PFSK-1 (cell line): ENCODE measurements around the gene GUCY2C.

Source experiments
- FOXP2 ChIP-seq: optimal IDR thresholded peaks from 2 replicates; pipeline ENCODE3; 2011; ENCODE audit warnings: borderline replicate concordance, control low read depth, inconsistent platforms; ENCODE audit not compliant: insufficient read depth; ENCODE audit errors: extremely low read length, extremely low read depth
- POLR2AphosphoS5 ChIP-seq: IDR thresholded peaks from 2 replicates; pipeline ENCODE4 v1.6.1; 2012; ENCODE audit warnings: low read depth, mild to moderate bottlenecking, control low read depth, low read length, moderate library complexity
- SIN3A ChIP-seq: IDR thresholded peaks from 2 replicates; pipeline ENCODE4 v1.6.1; 2012; ENCODE audit warnings: mild to moderate bottlenecking, low read length, moderate library complexity, borderline replicate concordance; ENCODE audit not compliant: insufficient read depth
- TAF1 ChIP-seq: IDR thresholded peaks from 2 replicates; pipeline ENCODE4 v1.6.1; 2012; ENCODE audit warnings: low read length, control low read depth, borderline replicate concordance; ENCODE audit not compliant: insufficient read depth
- TF ChIP-seq, protein P1 (sequence below), 2 experiments: IDR thresholded peaks; 2 replicates each; pipeline versions ENCODE4 v1.6.1 to v1.8.0; 2011 to 2012; ENCODE audit warnings: low read depth in 2 of 2, low read length in 2 of 2, control low read depth in 1 of 2, inconsistent platforms in 1 of 2, mild to moderate bottlenecking in 1 of 2, moderate library complexity in 1 of 2; ENCODE audit not compliant: insufficient read depth in 1 of 2

The GUCY2C gene

DNA sequence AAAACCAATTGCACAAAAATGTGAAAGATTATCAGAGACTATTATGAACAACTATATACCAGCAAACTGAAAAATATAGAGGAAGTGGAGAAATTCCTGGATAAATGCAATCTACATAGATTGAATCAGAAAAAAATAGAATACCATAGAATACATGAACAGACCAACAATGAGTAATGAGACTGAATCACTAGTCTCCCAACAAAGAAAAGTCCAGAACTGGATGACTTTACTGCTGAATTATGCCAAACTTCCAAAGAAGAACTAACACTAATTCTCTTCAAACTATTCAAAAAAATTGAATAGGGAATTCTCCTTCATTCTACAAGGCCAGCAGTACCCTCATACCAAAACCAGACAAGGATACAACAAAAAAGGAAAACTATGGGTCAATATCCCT, 60.6 kb downstream of the GUCY2C start:
- TF ChIP-seq TAF1 (no peak), FOXP2 (no peak), POLR2AphosphoS5 (no peak), SIN3A (no peak)
- TF ChIP-seq, protein P1, sequence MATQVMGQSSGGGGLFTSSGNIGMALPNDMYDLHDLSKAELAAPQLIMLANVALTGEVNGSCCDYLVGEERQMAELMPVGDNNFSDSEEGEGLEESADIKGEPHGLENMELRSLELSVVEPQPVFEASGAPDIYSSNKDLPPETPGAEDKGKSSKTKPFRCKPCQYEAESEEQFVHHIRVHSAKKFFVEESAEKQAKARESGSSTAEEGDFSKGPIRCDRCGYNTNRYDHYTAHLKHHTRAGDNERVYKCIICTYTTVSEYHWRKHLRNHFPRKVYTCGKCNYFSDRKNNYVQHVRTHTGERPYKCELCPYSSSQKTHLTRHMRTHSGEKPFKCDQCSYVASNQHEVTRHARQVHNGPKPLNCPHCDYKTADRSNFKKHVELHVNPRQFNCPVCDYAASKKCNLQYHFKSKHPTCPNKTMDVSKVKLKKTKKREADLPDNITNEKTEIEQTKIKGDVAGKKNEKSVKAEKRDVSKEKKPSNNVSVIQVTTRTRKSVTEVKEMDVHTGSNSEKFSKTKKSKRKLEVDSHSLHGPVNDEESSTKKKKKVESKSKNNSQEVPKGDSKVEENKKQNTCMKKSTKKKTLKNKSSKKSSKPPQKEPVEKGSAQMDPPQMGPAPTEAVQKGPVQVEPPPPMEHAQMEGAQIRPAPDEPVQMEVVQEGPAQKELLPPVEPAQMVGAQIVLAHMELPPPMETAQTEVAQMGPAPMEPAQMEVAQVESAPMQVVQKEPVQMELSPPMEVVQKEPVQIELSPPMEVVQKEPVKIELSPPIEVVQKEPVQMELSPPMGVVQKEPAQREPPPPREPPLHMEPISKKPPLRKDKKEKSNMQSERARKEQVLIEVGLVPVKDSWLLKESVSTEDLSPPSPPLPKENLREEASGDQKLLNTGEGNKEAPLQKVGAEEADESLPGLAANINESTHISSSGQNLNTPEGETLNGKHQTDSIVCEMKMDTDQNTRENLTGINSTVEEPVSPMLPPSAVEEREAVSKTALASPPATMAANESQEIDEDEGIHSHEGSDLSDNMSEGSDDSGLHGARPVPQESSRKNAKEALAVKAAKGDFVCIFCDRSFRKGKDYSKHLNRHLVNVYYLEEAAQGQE (IDR thresholded peaks at IDR 0.05; ENCODE audit: insufficient read depth in 1 of 2, low read depth in 2 of 2, low read length in 2 of 2): no peak

DNA sequence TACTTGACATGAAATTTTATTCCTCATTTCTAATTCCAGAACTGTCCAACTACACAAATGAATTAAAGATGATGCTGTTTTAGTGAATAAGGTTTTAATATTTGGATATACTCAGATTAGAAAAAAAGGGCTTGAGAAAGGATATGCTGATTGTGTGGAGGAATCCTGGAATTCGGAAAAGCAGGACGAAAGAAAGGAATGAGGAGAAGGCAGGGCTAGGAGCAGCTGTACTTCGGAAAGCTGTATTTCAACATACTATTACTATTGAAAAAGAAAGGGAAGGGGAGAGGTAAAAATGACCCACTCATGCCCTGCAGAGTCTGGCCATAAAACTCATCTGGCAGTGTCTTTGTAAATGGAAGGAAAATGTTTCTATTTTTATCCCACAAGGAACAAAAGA, 65.6 kb downstream of the GUCY2C start:
- TF ChIP-seq FOXP2 (no peak), SIN3A (no peak), TAF1 (no peak), POLR2AphosphoS5 (no peak)
- TF ChIP-seq, protein P1 (IDR thresholded peaks at IDR 0.05; ENCODE audit: insufficient read depth in 1 of 2, low read depth in 2 of 2, low read length in 2 of 2): no peak

DNA sequence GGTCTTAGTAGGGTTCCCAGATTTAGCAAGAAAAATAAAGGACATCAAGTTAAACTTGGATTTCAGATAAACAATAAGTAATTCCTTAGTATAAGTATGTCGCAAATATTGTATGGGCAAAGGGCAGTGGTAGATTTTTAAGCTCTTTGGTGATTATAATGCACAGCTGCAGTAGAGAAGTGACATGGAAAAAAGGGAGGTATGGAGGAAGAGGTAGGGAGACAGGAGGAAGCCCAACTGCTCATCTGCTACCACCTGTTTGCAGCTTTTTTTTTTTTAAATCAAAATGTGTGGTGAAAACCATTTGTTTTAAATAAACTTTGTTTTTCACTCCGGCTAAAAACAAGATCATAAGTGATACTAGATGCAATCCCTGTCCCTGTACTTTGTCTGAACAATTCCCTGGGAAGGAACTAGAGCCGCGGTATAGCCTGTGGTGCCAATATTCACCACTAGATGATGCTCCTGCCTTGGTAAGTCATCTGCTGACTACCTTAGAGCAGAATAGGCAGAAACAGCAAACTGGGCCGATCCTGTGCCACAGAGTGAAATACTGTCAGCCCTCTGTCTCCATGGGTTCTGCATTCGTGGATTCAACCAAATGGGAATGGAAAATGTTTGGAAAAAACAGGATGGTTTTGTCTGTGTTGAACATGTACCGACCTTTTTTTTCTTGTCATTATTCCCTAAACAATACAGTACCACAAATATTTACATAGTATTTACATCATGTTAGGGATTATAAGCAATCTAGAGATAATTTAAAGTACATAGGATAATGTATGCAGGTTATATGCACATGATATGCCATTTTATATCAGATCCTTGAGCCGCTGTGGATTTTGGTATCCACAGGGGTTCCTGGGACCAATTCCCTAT, 66.3 kb downstream of the GUCY2C start:
- no peak for TF ChIP-seq FOXP2
- no peak for TF ChIP-seq TAF1
- TF ChIP-seq POLR2AphosphoS5: no peak
- no peak for TF ChIP-seq SIN3A
- TF ChIP-seq, protein P1 (IDR thresholded peaks at IDR 0.05; ENCODE audit: insufficient read depth in 1 of 2, low read depth in 2 of 2, low read length in 2 of 2): no peak

DNA sequence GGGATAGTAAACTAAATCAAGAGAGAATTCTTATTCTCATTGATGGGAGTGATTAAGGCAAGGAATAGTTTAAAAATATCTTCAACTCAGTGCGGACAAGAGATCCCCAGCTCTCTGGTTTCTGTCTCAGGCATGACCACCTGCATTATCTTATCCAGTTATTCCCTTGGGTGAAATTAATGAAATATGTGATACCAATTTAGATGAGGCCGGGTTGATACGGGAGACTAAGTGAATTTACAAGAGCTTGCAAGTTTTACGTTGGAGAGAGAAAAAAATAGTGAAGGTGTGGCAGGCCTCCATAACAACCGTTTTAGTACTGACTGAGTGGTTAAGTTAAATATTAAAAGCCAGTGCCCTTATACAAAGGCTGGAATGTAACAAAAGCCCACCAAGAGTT, 67.6 kb downstream of the GUCY2C start:
- no peak for TF ChIP-seq POLR2AphosphoS5
- no peak for TF ChIP-seq SIN3A
- no peak for TF ChIP-seq TAF1
- TF ChIP-seq, protein P1 (IDR thresholded peaks at IDR 0.05; ENCODE audit: insufficient read depth in 1 of 2, low read depth in 2 of 2, low read length in 2 of 2): no peak
- TF ChIP-seq FOXP2: no peak

DNA sequence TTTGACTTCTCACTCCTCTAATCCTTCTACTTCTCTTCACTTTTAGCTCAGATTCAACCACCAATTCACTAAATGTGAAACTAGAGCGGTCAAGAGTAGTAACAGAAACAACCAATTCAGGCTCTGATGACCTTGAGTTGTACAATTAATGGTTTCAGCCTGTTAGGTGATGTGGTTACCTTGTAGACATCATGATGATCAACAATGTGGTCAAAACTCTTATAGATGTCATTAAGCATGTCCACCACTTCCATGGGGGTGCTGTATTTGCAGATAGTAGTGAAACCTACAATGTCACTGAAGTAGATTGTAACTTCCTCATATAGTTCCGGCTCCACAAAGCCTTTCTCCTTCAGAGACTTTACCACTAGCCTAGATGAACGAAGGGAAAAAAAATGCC, 74.6 kb downstream of the GUCY2C start:
- TF ChIP-seq TAF1 (no peak), POLR2AphosphoS5 (no peak), SIN3A (no peak), FOXP2 (no peak)
- TF ChIP-seq, protein P1 (IDR thresholded peaks at IDR 0.05; ENCODE audit: insufficient read depth in 1 of 2, low read depth in 2 of 2, low read length in 2 of 2): no peak
